ENCODE measurements around the gene EIF2B5.
A peak's percentile ranks its signal among the peaks of the same experiment; 100 is the strongest.

EIF2B5 gene

DNA sequence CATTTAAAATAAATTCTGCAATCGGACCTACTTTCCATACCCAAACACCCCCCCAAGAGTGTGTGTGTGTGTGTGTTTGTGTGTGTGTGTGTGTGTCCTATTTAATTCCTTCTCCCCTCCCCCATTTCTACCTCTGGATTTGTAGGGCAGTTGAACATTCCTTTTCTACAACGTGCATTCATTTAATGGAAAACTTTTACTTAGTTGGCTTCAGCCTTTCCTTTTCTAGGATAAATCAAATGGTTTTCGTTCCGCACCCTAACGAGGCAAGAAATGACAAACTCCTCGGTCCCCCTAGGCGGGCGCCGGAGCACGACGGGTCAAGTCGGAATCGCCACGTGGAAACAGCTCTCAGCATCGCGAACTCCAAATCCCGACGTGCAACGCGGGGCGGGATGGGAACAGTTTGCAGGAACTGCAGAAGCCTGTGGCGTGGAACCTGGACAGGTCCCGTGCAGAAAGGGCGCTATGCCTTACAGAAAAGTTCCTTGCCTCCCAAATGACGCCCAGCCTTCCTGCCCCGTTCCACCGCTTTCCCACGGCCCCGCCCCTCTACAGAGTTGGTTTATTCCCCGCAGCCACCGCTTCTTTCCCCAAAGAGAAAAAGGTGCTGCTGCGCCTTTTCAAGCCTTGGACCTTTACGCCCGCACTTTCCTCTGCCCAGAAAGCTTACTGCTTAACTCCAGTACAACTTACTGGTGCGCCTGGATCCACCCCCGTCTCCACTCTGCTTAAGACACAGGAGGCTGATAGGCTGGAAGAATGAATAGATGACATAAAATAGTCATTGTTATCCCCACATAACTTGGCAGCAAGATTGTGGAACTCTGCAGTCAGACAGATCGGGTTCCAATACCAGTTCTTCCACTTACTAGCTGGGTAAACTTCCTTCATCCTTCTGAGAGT lies 1.1 kb upstream of the EIF2B5 start:
- TF ChIP-seq, protein P1, sequence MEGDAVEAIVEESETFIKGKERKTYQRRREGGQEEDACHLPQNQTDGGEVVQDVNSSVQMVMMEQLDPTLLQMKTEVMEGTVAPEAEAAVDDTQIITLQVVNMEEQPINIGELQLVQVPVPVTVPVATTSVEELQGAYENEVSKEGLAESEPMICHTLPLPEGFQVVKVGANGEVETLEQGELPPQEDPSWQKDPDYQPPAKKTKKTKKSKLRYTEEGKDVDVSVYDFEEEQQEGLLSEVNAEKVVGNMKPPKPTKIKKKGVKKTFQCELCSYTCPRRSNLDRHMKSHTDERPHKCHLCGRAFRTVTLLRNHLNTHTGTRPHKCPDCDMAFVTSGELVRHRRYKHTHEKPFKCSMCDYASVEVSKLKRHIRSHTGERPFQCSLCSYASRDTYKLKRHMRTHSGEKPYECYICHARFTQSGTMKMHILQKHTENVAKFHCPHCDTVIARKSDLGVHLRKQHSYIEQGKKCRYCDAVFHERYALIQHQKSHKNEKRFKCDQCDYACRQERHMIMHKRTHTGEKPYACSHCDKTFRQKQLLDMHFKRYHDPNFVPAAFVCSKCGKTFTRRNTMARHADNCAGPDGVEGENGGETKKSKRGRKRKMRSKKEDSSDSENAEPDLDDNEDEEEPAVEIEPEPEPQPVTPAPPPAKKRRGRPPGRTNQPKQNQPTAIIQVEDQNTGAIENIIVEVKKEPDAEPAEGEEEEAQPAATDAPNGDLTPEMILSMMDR (IDR thresholded peaks at IDR 0.05): no peak

DNA sequence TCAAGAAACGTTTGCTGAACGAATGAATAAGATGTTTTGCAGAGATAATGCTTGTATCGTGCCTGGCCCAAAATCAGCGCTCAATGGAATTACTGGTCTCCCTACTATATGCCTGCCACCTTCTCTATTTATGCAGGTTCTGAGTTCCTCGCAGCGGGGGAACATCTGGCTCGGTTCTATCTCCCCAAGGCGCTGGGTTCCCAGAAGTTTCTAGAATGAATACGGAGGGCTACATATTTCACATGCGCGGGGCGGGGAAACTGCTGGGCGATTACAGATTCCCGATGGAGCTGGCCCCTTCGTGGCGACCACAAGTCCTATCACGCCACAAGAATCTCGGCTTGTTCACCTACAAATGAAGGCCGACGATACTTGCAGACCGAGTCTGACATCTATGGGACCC lies 411 bp upstream of the EIF2B5 start:
- peak overlapping the region; percentile 81 for H3K4me3 ChIP-seq
- H3K27ac ChIP-seq: peak overlapping the region; percentile 77 to 95
- TF ChIP-seq, protein P1 (IDR thresholded peaks at IDR 0.05): no peak
- DNase-seq (ENCODE audit: low spot score): no peak

More for the DNA sequence above, 1.1 kb upstream of the EIF2B5 start:
- Histone ChIP-seq H3K4me3 (peak overlapping the region; percentile 81), H3K27ac (peak overlapping the region; percentile 77 to 95)
- DNase-seq (ENCODE audit: low spot score): peak; percentile 89

DNA sequence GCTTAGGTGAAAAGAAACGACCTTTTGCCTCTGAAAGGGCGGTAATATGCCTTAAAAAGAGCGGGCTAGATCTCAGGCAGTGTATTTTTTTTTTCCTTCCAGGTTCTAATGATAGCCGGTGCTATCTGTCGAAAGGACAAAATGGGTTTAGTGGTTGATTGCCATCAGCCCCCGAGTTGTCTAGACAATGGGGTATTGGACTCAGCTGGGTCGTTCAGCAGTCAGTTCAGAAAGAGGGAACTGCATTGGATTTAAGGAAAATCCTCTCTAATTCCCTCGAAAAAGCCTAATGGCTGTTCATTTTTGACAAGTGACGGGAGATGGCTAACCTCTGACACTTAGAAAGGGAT lies 728 bp downstream of the EIF2B5 start:
- DNase-seq (ENCODE audit: low spot score): no peak
- TF ChIP-seq, protein P1 (IDR thresholded peaks at IDR 0.05): no peak
- Histone ChIP-seq H3K27ac (peak overlapping the region; percentile 77 to 95), H3K4me3 (peak overlapping the region; percentile 81)

DNA sequence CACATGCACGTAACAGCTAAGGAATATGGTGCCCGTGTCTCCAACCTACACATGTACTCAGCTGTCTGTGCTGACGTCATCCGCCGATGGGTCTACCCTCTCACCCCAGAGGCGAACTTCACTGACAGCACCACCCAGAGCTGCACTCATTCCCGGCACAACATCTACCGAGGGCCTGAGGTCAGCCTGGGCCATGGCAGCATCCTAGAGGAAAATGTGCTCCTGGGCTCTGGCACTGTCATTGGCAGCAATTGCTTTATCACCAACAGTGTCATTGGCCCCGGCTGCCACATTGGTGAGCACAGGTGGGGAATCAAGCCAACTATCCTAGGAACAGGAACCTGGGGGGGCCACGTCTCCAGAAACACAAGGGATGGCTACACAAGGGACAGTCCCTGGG lies 5.3 kb downstream of the EIF2B5 start:
- TF ChIP-seq, protein P1 (IDR thresholded peaks at IDR 0.05): no peak
- no peak for DNase-seq (ENCODE audit: low spot score)
- Histone ChIP-seq H3K4me3 (no peak overlapping the region), H3K27ac (no peak overlapping the region)

DNA sequence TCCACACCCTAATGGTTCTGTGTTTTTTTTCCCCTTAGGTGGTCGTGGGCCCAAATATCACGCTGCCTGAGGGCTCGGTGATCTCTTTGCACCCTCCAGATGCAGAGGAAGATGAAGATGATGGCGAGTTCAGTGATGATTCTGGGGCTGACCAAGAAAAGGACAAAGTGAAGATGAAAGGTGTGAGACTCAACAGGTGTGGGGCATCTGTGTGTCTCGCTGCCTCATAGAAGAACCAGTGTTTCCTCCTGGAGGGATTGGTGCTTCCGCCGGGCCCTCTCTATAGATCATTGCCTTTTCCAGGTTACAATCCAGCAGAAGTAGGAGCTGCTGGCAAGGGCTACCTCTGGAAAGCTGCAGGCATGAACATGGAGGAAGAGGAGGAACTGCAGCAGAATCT lies 7.0 kb downstream of the EIF2B5 start:
- DNase-seq (ENCODE audit: low spot score): no peak
- no peak overlapping the region for H3K27ac ChIP-seq
- TF ChIP-seq, protein P1 (IDR thresholded peaks at IDR 0.05): no peak
- H3K4me3 ChIP-seq: no peak overlapping the region

DNA sequence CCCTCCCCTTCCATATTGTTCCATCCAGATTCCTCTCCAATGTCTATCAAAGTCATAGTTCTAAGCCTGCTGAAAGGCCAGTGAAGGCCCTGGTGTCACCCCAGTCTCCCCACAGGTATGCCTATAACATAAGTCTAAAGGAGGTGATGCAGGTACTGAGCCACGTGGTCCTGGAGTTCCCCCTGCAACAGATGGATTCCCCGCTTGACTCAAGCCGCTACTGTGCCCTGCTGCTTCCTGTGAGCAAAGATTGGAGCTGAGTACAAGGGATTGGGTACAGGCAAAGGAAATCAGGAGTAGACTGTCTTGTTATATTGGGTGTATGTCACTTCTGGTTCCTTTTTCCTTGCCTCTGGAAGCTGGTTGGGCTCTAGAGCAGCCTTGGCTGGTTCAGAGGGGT lies 8.2 kb downstream of the EIF2B5 start:
- H3K4me3 ChIP-seq: no peak overlapping the region
- TF ChIP-seq, protein P1 (IDR thresholded peaks at IDR 0.05): no peak
- DNase-seq (ENCODE audit: low spot score): no peak
- no peak overlapping the region for H3K27ac ChIP-seq

DNA sequence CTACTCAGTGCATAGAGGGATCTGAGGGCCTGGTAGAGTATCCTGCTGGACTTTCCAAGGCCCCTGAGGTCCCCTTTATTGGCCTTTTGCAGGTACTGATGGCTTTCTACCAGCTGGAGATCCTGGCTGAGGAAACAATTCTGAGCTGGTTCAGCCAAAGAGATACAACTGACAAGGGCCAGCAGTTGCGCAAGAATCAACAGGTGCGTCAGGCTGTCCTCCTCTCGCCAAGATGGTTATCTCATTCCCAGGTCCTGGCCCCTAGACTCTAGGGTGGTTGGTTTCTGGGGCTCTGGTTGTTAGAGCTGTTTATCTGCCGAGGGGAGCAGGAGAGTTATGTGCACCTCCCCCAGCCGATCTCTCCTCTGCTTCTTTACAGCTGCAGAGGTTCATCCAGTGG lies 9.3 kb downstream of the EIF2B5 start:
- TF ChIP-seq, protein P1 (IDR thresholded peaks at IDR 0.05): no peak
- DNase-seq (ENCODE audit: low spot score): no peak
- no peak overlapping the region for H3K4me3 ChIP-seq
- no peak overlapping the region for H3K27ac ChIP-seq

Data from coronary artery (tissue), 2 donors.